GM19238 (cell line): ENCODE data around the gene DROSHA.

ENCODE experiments used
- DNase-seq: peaks from one replicate; pipeline ENCODE4 v3.0.0; 2011; ENCODE audit warnings: low spot score; ENCODE audit not compliant: insufficient read length

DROSHA gene

GRCh38 chr5:31469466-31469865 is 62.4 kb downstream of the DROSHA start:
- DNase-seq, result no peak

- DNase-seq, result no peak
These were observed 66.6 kb downstream of the DROSHA start for GRCh38 chr5:31465291-31465690.

- DNase-seq, result no peak
These were observed 67.8 kb downstream of the DROSHA start for GRCh38 chr5:31464081-31464480.

GRCh38 chr5:31463351-31463750 is 68.5 kb downstream of the DROSHA start:
- DNase-seq, result no peak

GRCh38 chr5:31459594-31459993 is 72.3 kb downstream of the DROSHA start:
- no peak for DNase-seq

- DNase-seq, result no peak
These were observed 76.7 kb downstream of the DROSHA start for GRCh38 chr5:31455172-31455571.

- DNase-seq, result no peak
These were observed 78.4 kb downstream of the DROSHA start for GRCh38 chr5:31453522-31453921.

GRCh38 chr5:31452314-31452713 is 79.6 kb downstream of the DROSHA start:
- DNase-seq, result no peak

- no peak for DNase-seq
These were observed 81.9 kb downstream of the DROSHA start for GRCh38 chr5:31449962-31450361.

- no peak for DNase-seq
These were observed 82.7 kb downstream of the DROSHA start for GRCh38 chr5:31449174-31449573.

GRCh38 chr5:31445041-31445600 is 86.8 kb downstream of the DROSHA start:
- DNase-seq, result no peak

- no peak for DNase-seq
These were observed 88.3 kb downstream of the DROSHA start for GRCh38 chr5:31443572-31443971.

GRCh38 chr5:31442058-31442745 is 89.7 kb downstream of the DROSHA start:
- DNase-seq, result no peak

GRCh38 chr5:31436851-31437250 is 95.0 kb downstream of the DROSHA start:
- no peak for DNase-seq

- no peak for DNase-seq
These were observed 96.2 kb downstream of the DROSHA start for GRCh38 chr5:31435730-31436129.

GRCh38 chr5:31434898-31435297 is 97.0 kb downstream of the DROSHA start:
- no peak for DNase-seq

- DNase-seq, result no peak
These were observed 98.7 kb downstream of the DROSHA start for GRCh38 chr5:31433229-31433628.

- DNase-seq, result no peak
These were observed 104.1 kb downstream of the DROSHA start for GRCh38 chr5:31427724-31428309.

- no peak for DNase-seq
These were observed 104.7 kb downstream of the DROSHA start for GRCh38 chr5:31427013-31427723.

- DNase-seq, result no peak
These were observed 109.9 kb downstream of the DROSHA start for GRCh38 chr5:31421806-31422586.

- no peak for DNase-seq
These were observed 114.4 kb downstream of the DROSHA start for GRCh38 chr5:31417512-31417911.

- no peak for DNase-seq
These were observed 115.3 kb downstream of the DROSHA start for GRCh38 chr5:31416547-31416946.
